ENCODE data around the gene ACOXL.

GRCh38 chr2:110969696-110970095 is 237.3 kb downstream of the ACOXL start:
- TF ChIP-seq EZH2 (IDR thresholded peaks at IDR 0.05; ENCODE audit: borderline replicate concordance, low read depth, low read length, severe bottlenecking) = no peak
- no peak for TF ChIP-seq POLR2A (IDR thresholded peaks at IDR 0.05; ENCODE audit: low read depth, low read length)
- no peak for TF ChIP-seq CTCF (IDR thresholded peaks at IDR 0.05; ENCODE audit: extremely low read depth in 1 of 2, insufficient read depth in 1 of 2, low read depth in 1 of 2, low read length in 2 of 2)
- no peak for TF ChIP-seq MAX (IDR thresholded peaks at IDR 0.05; ENCODE audit: insufficient read depth, insufficient read length)
- no peak for TF ChIP-seq MYC (IDR thresholded peaks at IDR 0.05; ENCODE audit: low read depth, low read length)
- no peak for TF ChIP-seq POLR2AphosphoS5 (IDR thresholded peaks at IDR 0.05; ENCODE audit: insufficient read depth, low read depth, low read length)
